Vagina (tissue), 2 donors: Measurements from ENCODE around the gene FLNB. TPM values are rescaled to one million over a fixed set of nuclear protein-coding genes. Genes with fewer than 3 reads are reported as not detected.

ENCODE experiments used
- DNase-seq, 2 donors: peaks; one replicate each; pipeline ENCODE4 v3.0.0-alpha.2; 2017; ENCODE audit errors: extremely low spot score in 2 of 2
- H3K27ac ChIP-seq: fragments of 200-600 bp; sonication (generic); one replicate; pipeline ENCODE4 v1.5.1; 2019
- H3K27me3 ChIP-seq: fragments of 200-600 bp; sonication (generic); one replicate; pipeline ENCODE4 v1.5.1; 2019
- H3K36me3 ChIP-seq, 2 donors: fragments of 200-600 bp; sonication (generic); one replicate each; pipeline ENCODE4 v1.5.1; 2017 to 2019
- H3K4me1 ChIP-seq: fragments of 200-600 bp; sonication (generic); one replicate; pipeline ENCODE4 v1.5.1; 2019
- H3K4me3 ChIP-seq, 2 donors: fragments of 200-600 bp; sonication (generic); 1 replicate in 1 of 2; 2 replicates in 1 of 2; pipeline ENCODE4 v1.5.1; 2016 to 2019
- H3K9me3 ChIP-seq: fragments of 200-600 bp; sonication (generic); one replicate; pipeline ENCODE4 v1.5.1; 2019
- CTCF ChIP-seq, 3 experiments: fragments of 450-650 bp in 2 of 3; fragments of 200-600 bp in 1 of 3; sonication (generic) in 1 of 3; IDR thresholded peaks; one replicate each; pipeline ENCODE4 v1.5.1; 2017 to 2019; ENCODE audit warnings: antibody characterized with exemption in 3 of 3, mild to moderate bottlenecking in 2 of 3, moderate library complexity in 2 of 3
- POLR2A ChIP-seq, 2 donors: fragments of 450-650 bp; IDR thresholded peaks; one replicate each; pipeline ENCODE4 v1.6.1; 2017; ENCODE audit warnings: antibody characterized with exemption in 2 of 2, mild to moderate bottlenecking in 2 of 2, moderate library complexity in 2 of 2
- POLR2AphosphoS5 ChIP-seq, 2 donors: sonication (generic); formaldehyde crosslinking; IDR thresholded peaks; one replicate each; pipeline ENCODE4 v1.9.0; 2017; ENCODE audit warnings: antibody characterized with exemption in 2 of 2, mild to moderate bottlenecking in 2 of 2, low read depth in 1 of 2; ENCODE audit not compliant: insufficient read depth in 1 of 2
- intact Hi-C: fragments of 100-400 bp; cut with DNase I; formaldehyde crosslinking; loops from one replicate; pipeline ENCODE4 v1.15.1; 2023
- total RNA-seq: library from RNA; depleted of rRNA; stranded (reverse); fragments of >200 nt; gene quantifications from one replicate; pipeline ENCODE4 v1.2.3, GENCODE V29; 2016

FLNB gene
- total RNA-seq, 1 donor from 2014 or later = 147 TPM

GRCh38 chr3:58143417-58144055 is 135.3 kb downstream of the FLNB start:
- intact Hi-C loops = no loop called here
- Histone ChIP-seq H3K27ac (no peak overlapping the region), H3K4me3 (no peak overlapping the region), H3K27me3 (no peaks in the 10 kb centered on the region), H3K4me1 (no peaks in the 10 kb centered on the region), H3K9me3 (no peaks in the 10 kb centered on the region), H3K36me3 (peaks cover 0 to 58% of the 10 kb centered on the region in 2 donors)
- TF ChIP-seq CTCF (IDR thresholded peaks at IDR 0.05) = no peak
- TF ChIP-seq POLR2A (IDR thresholded peaks at IDR 0.05) = no peak
- TF ChIP-seq POLR2AphosphoS5 (IDR thresholded peaks at IDR 0.05; ENCODE audit: insufficient read depth in 1 of 2, low read depth in 1 of 2) = no peak
- no peak for DNase-seq

GRCh38 chr3:58144478-58145325 is 136.5 kb downstream of the FLNB start:
- intact Hi-C loops = no loop called here
- H3K36me3 ChIP-seq = peaks cover 0 to 61% of the 10 kb centered on the region in 2 donors

GRCh38 chr3:58148049-58148448 is 139.8 kb downstream of the FLNB start:
- no peaks in the 10 kb centered on the region for H3K9me3 ChIP-seq
- no peak for TF ChIP-seq POLR2A (IDR thresholded peaks at IDR 0.05)
- no peak for TF ChIP-seq POLR2AphosphoS5 (IDR thresholded peaks at IDR 0.05; ENCODE audit: insufficient read depth in 1 of 2, low read depth in 1 of 2)
- TF ChIP-seq CTCF (IDR thresholded peaks at IDR 0.05) = no peak
- H3K27ac ChIP-seq = no peak overlapping the region
- no peak for DNase-seq
- H3K4me1 ChIP-seq = no peaks in the 10 kb centered on the region
- H3K27me3 ChIP-seq = no peaks in the 10 kb centered on the region
- H3K4me3 ChIP-seq = no peak overlapping the region
- H3K36me3 ChIP-seq = peaks cover 0 to 58% of the 10 kb centered on the region in 2 donors
- intact Hi-C loops = no loop called here

More at GRCh38 chr3:58144478-58145325, 136.5 kb downstream of the FLNB start:
- Histone ChIP-seq H3K4me3 (no peak overlapping the region), H3K9me3 (no peaks in the 10 kb centered on the region), H3K27me3 (no peaks in the 10 kb centered on the region), H3K4me1 (no peaks in the 10 kb centered on the region), H3K27ac (no peak overlapping the region)
- no peak for DNase-seq
- TF ChIP-seq POLR2AphosphoS5 (IDR thresholded peaks at IDR 0.05; ENCODE audit: insufficient read depth in 1 of 2, low read depth in 1 of 2) (no peak), POLR2A (IDR thresholded peaks at IDR 0.05) (no peak), CTCF (IDR thresholded peaks at IDR 0.05) (no peak)

- DNase-seq = no peak
- no peaks in the 10 kb centered on the region for H3K27me3 ChIP-seq
- H3K4me1 ChIP-seq = no peaks in the 10 kb centered on the region
- TF ChIP-seq POLR2AphosphoS5 (IDR thresholded peaks at IDR 0.05; ENCODE audit: insufficient read depth in 1 of 2, low read depth in 1 of 2) = no peak
- no peak for TF ChIP-seq CTCF (IDR thresholded peaks at IDR 0.05)
- no peak for TF ChIP-seq POLR2A (IDR thresholded peaks at IDR 0.05)
- intact Hi-C loops = no loop called here
- no peaks in the 10 kb centered on the region for H3K9me3 ChIP-seq
- H3K4me3 ChIP-seq = no peak overlapping the region
- no peak overlapping the region for H3K27ac ChIP-seq
- peaks cover 0 to 64% of the 10 kb centered on the region in 2 donors for H3K36me3 ChIP-seq
Observed at GRCh38 chr3:58150130-58150809, 142.0 kb downstream of the FLNB start.
